AG08396 (cell line): ENCODE measurements around the gene ELMO2.
A peak's percentile ranks its signal among the peaks of the same experiment; 100 is the strongest.
"Not testable (repeated sequence)": the region's sequence is repeated elsewhere in the genome, so short reads cannot be mapped to it uniquely, and the experiment has no call there.

ENCODE experiments used
- DNase-seq: peaks from one replicate; pipeline ENCODE4 v3.0.0; 2012; ENCODE audit warnings: low spot score, mixed read lengths

The ELMO2 gene

DNA sequence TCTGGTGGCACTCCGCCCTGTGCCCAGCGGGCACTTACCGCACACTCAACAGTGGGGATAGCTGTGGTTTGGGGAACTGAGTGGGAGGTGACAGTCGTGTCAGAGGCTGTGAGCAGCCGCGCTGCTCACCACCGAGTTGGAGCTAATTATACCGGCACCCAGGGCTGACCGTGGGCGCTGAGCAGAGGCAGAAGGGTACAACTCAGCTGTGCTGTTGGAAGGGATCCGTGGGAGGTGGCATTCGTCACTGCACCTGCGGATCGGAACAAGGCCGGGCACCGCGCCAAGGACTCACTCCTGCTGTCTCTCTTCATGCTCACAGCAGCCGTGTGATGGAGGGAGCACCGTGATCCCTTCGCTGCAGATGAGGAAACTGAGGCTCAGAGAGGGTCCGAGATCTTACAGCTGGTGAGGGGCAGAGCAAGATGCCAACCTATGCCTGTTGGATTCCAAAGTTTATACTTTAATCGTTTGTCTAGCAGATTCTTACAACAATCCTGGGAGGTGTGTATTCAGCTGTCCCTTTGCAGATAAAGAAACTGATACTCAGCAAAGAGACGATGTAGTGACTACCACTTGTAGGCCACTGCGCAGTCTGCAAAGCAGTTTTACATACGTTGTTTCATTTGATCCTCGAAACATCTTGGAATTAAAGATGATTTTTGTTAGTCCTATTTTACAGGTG is 713 bp upstream of the ELMO2 start:
- no peak for DNase-seq

- peak; percentile 29 for DNase-seq
These were observed 4.0 kb downstream of the ELMO2 start for GRCh38 chr20:46402331-46402811.

DNA sequence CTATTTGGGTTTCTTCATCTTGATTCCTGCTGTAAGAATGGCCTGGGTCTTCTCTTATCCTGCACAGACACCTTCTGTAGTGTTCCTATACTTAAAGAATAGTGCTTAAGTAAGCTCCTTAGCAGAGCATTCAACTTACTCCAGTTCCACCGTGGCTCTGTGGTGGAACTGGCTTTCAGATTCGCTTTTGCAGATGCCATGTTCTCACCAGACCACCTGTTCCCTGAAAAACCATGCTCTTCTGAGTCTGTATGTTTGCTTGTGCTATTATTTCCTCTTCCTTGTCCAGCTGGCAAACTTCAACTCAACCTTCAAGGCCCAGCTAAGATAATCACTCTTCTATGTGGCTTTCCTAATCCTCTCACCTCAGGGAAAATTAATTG is 4.9 kb downstream of the ELMO2 start:
- no peak for DNase-seq

DNA sequence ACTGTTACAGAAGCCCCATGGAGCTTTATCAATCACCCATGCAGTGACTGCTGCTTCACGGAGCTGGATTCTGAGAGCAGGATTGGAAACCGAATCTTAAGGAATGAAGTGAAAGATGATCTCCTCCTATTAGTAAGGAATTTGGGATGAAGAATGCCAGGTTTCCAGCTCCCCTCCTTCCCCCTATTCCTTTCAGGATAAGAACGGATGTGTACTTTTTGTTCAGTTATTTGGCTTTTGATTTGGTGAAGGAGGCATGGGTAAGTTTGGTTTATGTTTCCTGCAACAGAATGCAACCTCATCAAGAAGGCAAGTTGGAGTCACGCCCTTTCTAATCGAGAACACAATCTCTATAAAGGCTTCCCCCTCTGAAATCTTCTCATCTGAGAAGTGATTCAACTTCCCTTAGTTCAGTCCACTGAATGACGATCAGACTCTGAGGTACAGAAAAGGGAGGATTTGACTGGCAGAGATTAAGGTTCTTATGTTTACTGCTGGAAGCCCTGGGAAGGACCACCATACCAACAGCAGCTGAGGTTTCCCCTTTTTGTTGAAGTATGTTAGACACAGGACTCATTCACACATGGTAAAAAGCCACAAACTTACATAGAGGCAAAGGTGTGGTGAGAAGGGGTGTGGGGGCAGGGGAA is 5.5 kb downstream of the ELMO2 start:
- peak; percentile 23 for DNase-seq

- peak; percentile 62 for DNase-seq
These were observed 6.2 kb downstream of the ELMO2 start for GRCh38 chr20:46400253-46400652.

GRCh38 chr20:46399401-46399800 is 7.0 kb downstream of the ELMO2 start:
- no peak for DNase-seq

- no peak for DNase-seq
These were observed 7.5 kb downstream of the ELMO2 start for GRCh38 chr20:46398963-46399362.

- DNase-seq: no peak
These were observed 10.2 kb downstream of the ELMO2 start for GRCh38 chr20:46396052-46396740.

GRCh38 chr20:46394872-46395760 is 11.3 kb downstream of the ELMO2 start:
- no peak for DNase-seq

GRCh38 chr20:46393967-46394366 is 12.4 kb downstream of the ELMO2 start:
- no peak for DNase-seq

DNA sequence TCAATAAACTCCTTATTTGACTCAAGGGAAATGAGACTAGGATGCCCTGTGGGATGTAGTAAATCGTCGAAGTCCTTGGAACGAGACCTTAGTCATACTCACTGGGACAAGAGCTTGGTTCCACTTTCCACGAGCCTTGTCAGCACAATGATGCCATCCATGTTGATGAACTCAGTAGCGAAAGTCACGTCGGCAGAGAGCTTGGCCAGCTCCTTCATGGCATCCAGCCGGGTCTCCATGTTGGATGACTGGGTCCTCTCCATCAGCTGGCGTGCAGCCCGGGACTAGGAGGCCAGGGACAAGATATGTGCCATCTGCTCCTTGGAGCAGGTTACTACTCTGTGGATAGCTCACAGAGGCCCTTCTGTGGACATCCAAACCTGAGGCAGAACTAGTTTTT is 17.5 kb downstream of the ELMO2 start:
- no peak for DNase-seq

GRCh38 chr20:46388201-46388836 is 18.1 kb downstream of the ELMO2 start:
- DNase-seq: no peak

- not testable (repeated sequence) for DNase-seq
These were observed 19.4 kb downstream of the ELMO2 start for GRCh38 chr20:46387054-46387453.

- DNase-seq: no peak
These were observed 27.9 kb downstream of the ELMO2 start for GRCh38 chr20:46378412-46379009.

DNA sequence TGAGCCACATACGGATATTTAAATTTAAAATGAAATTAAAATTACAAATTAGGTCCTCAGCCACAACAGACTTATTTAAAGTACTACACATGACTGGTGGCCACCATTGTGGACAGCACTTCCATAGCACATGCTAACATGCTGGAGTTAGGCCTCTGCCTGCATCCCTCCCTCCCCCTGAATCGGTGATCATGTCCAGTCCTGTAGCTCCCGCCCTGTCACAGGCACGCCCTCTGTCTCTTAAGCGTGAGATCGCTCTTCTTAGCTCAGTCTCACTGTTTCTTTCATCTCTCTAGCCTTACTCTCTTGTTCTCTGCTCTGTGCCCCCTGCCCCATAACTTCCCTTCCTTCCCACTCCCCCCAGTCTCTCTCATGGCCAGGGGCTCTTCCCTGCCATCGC is 28.9 kb downstream of the ELMO2 start:
- DNase-seq: no peak

GRCh38 chr20:46376196-46376785 is 30.1 kb downstream of the ELMO2 start:
- no peak for DNase-seq

DNA sequence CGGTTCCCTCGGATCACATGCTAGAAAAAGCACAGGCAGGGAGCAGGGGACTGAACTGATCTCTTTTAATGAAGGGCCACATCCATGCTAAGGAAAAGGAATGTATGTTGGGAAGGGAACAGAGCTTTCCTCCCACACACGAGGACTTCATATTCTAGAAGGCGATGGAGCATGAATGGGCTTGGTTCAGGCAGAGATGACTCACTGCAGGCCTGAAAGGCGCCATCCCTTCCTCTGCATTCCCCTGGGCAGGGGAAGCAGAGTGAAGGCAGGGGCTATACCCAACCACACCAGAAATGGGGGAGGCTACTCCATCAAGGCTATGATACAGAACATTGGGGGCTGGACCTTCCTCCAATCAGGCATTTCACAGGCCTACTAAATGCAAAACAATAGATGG is 30.6 kb downstream of the ELMO2 start:
- no peak for DNase-seq

DNA sequence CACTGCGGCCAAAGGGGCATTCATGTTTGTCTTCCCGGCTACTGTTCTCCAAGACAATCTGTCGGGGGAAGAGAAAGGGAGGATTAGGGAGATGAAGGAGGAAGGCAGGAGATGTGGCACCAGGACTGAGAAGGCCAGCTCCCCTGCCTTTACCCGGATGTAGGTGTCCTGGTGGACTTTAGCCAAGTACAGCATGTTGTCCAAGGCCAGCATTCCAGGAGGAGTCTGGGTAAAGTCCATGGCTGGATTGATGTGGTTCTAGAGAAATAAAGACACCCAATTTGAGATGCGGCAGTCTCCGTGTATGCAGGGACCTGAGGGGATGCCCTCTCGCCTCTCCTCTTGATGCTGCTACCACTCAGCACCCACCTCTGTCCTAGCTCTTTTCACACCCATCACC is 32.0 kb downstream of the ELMO2 start:
- DNase-seq: no peak

DNA sequence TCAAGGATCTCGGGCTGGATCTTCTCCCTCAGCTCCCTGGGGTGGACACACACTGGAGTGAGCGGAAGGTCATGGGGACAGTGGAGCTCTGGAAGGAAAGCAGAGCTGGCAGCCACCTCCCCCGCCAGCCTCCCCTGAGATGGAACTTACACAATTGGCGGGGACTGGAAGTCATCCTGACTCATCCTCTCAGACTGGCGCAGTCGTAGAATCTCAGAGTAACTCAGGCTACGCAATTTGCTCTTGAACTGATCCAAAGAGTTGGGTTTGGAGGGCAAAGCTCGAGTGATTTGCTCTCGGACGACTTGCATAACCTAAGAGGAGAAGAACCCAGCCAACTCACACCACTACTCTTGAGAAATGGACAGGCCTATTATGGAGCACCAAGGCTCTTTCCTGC is 34.8 kb downstream of the ELMO2 start:
- DNase-seq: no peak

- DNase-seq: no peak
These were observed 37.5 kb downstream of the ELMO2 start for GRCh38 chr20:46368902-46369268.
